C4-2B (cell line): ENCODE data around the gene UFC1.

ENCODE experiments used
- ZFX ChIP-seq: fragments of 450-650 bp; IDR thresholded peaks from 2 replicates; pipeline ENCODE4 v1.6.1; 2017
- TF ChIP-seq, protein P1 (sequence below): fragments of 450-650 bp; conservative IDR thresholded peaks from 2 replicates; pipeline ENCODE4 v1.5.1; 2017; ENCODE audit warnings: mild to moderate bottlenecking

DNA sequence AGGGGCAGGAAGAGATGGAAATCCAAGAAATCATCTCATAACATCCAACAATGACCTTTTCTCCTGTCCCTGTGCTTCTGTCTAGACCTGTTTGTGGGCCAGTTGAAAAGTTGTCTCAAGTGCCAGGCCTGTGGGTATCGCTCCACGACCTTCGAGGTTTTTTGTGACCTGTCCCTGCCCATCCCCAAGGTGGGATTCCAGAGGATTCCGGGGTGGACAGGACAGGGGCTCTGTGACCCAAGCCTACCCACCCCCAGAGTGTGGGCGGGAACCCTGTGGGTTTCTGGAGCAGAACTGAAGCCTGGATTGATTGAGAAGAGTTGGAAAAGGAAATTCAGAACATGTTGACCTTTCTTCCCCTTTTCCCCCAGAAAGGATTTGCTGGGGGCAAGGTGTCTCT is 10.0 kb downstream of the UFC1 start:
- TF ChIP-seq, protein P1, sequence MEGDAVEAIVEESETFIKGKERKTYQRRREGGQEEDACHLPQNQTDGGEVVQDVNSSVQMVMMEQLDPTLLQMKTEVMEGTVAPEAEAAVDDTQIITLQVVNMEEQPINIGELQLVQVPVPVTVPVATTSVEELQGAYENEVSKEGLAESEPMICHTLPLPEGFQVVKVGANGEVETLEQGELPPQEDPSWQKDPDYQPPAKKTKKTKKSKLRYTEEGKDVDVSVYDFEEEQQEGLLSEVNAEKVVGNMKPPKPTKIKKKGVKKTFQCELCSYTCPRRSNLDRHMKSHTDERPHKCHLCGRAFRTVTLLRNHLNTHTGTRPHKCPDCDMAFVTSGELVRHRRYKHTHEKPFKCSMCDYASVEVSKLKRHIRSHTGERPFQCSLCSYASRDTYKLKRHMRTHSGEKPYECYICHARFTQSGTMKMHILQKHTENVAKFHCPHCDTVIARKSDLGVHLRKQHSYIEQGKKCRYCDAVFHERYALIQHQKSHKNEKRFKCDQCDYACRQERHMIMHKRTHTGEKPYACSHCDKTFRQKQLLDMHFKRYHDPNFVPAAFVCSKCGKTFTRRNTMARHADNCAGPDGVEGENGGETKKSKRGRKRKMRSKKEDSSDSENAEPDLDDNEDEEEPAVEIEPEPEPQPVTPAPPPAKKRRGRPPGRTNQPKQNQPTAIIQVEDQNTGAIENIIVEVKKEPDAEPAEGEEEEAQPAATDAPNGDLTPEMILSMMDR, result no peak
- no peak for TF ChIP-seq ZFX
